H1 (cell line): ENCODE results near the gene RCAN2.

Experiments
- ATF2 ChIP-seq: IDR thresholded peaks from 2 replicates; pipeline ENCODE4 v1.6.1; 2012; ENCODE audit warnings: low read length, inconsistent platforms
- CTCF ChIP-seq, 3 experiments: IDR thresholded peaks; 1 replicate in 2 of 3; 2 replicates in 1 of 3; pipeline versions ENCODE4 v1.5.1 to v1.6.1; 2011; ENCODE audit warnings: low read length in 3 of 3, mild to moderate bottlenecking in 3 of 3, inconsistent platforms in 2 of 3, low read depth in 1 of 3, moderate library complexity in 1 of 3; ENCODE audit not compliant: insufficient read depth in 1 of 3; ENCODE audit errors: control extremely low read depth in 1 of 3
- EP300 ChIP-seq, 2 experiments: IDR thresholded peaks; 1 replicate in 1 of 2; 2 replicates in 1 of 2; pipeline ENCODE4 v1.6.1; 2011 to 2012; ENCODE audit warnings: low read depth in 2 of 2, low read length in 2 of 2, mild to moderate bottlenecking in 2 of 2, borderline replicate concordance in 1 of 2, inconsistent platforms in 1 of 2, moderate library complexity in 1 of 2
- FOSL1 ChIP-seq: IDR thresholded peaks from 2 replicates; pipeline ENCODE4 v1.6.1; 2011; ENCODE audit warnings: mild to moderate bottlenecking, low read depth, low read length, moderate library complexity; ENCODE audit not compliant: insufficient read depth
- MAX ChIP-seq: IDR thresholded peaks from 2 replicates; pipeline ENCODE4 v1.6.1; 2012; ENCODE audit warnings: inconsistent platforms
- POLR2A ChIP-seq, 2 experiments: IDR thresholded peaks; 1 replicate in 1 of 2; 2 replicates in 1 of 2; pipeline ENCODE4 v1.6.1; 2011; ENCODE audit warnings: low read depth in 2 of 2, low read length in 2 of 2, mild to moderate bottlenecking in 2 of 2; ENCODE audit errors: control extremely low read depth in 1 of 2
- SIN3A ChIP-seq, 2 experiments: IDR thresholded peaks in 1 of 2; conservative IDR thresholded peaks in 1 of 2; 2 replicates each; pipeline ENCODE4 v1.6.1; 2011 to 2012; ENCODE audit warnings: low read length in 2 of 2, improper control_type of control experiment in 1 of 2, low read depth in 1 of 2, mild to moderate bottlenecking in 1 of 2
- SUZ12 ChIP-seq: fragments of 200-600 bp; sonication (generic); IDR thresholded peaks from 2 replicates; pipeline ENCODE4 v1.6.1; 2012; ENCODE audit warnings: mild to moderate bottlenecking, inconsistent platforms, low read length, moderate library complexity, mixed read lengths
- TAF1 ChIP-seq: IDR thresholded peaks from 2 replicates; pipeline ENCODE4 v1.6.1; 2011; ENCODE audit warnings: mild to moderate bottlenecking, low read depth, low read length
- TBP ChIP-seq: IDR thresholded peaks from 2 replicates; pipeline ENCODE4 v1.6.1; 2011; ENCODE audit warnings: low read depth, low read length, improper control_type of control experiment
- TEAD4 ChIP-seq: IDR thresholded peaks from 2 replicates; pipeline ENCODE4 v1.6.1; 2012; ENCODE audit warnings: low read depth, low read length, inconsistent platforms, mixed read lengths
- YY1 ChIP-seq: IDR thresholded peaks from 2 replicates; pipeline ENCODE4 v1.6.1; 2011; ENCODE audit warnings: low read depth, mild to moderate bottlenecking, low read length
- ZNF274 ChIP-seq: IDR thresholded peaks from 2 replicates; pipeline ENCODE4 v1.7.0; 2012; ENCODE audit warnings: low read length, borderline replicate concordance; ENCODE audit errors: extremely low read depth

GRCh38 chr6:46290421-46291274 lies 200.6 kb downstream of the RCAN2 start:
- TF ChIP-seq CTCF (IDR thresholded peaks at IDR 0.05; ENCODE audit: control extremely low read depth in 1 of 3, insufficient read depth in 1 of 3, low read depth in 1 of 3, low read length in 3 of 3) (no peak), TEAD4 (no peak), ATF2 (no peak), TAF1 (no peak), POLR2A (IDR thresholded peaks at IDR 0.05; ENCODE audit: control extremely low read depth in 1 of 2, low read depth in 2 of 2, low read length in 2 of 2) (no peak), FOSL1 (no peak), MAX (no peak), SIN3A (conservative IDR thresholded peaks at IDR 0.05 in 1 of 2, IDR thresholded peaks at IDR 0.05 in 1 of 2; ENCODE audit: low read depth in 1 of 2, low read length in 2 of 2) (no peak), EP300 (IDR thresholded peaks at IDR 0.05; ENCODE audit: borderline replicate concordance in 1 of 2, low read depth in 2 of 2, low read length in 2 of 2) (no peak), ZNF274 (no peak), SUZ12 (no peak), TBP (no peak), YY1 (no peak)
